Measurements from ENCODE around the gene SDHA.

DNA sequence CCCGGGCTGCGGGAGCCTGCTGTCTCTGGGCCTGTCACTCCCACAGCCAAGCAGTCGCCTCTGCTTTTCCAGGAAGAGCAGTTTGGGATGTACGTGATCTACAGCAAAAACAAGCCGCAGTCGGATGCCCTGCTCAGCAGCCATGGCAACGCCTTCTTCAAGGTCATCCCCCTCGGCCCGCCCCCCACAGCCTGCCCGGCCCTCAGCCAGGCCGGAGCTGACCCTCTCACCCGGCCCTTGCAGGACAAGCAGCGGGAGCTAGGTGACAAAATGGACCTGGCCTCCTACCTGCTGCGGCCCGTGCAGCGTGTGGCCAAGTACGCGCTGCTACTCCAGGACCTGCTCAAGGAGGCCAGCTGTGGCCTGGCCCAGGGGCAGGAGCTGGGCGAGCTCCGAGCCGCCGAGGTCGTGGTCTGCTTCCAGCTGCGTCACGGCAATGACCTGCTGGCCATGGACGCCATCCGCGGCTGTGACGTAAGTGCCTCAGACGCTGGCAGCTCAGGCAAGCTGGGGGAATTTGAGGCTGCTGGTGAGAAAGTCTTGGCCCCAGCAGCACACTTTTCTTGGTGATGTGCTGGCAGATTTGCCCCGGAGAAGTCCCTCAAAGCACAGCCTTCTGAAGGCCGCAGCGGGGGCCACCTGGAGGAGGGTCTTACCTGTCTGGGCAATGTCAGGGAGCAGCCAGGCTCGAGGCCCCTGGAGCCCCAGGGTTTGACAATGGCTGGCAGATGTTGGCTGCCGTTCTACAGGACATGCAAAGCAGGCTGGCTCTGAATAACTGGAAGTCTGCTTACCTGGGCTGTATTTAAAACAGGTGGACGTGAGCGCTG, 46.9 kb upstream of the SDHA start:
- TF ChIP-seq POLR2A (IDR thresholded peaks at IDR 0.05) = no peak
- TF ChIP-seq, protein P1, sequence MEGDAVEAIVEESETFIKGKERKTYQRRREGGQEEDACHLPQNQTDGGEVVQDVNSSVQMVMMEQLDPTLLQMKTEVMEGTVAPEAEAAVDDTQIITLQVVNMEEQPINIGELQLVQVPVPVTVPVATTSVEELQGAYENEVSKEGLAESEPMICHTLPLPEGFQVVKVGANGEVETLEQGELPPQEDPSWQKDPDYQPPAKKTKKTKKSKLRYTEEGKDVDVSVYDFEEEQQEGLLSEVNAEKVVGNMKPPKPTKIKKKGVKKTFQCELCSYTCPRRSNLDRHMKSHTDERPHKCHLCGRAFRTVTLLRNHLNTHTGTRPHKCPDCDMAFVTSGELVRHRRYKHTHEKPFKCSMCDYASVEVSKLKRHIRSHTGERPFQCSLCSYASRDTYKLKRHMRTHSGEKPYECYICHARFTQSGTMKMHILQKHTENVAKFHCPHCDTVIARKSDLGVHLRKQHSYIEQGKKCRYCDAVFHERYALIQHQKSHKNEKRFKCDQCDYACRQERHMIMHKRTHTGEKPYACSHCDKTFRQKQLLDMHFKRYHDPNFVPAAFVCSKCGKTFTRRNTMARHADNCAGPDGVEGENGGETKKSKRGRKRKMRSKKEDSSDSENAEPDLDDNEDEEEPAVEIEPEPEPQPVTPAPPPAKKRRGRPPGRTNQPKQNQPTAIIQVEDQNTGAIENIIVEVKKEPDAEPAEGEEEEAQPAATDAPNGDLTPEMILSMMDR (IDR thresholded peaks at IDR 0.05) = no peak

Measured in lower leg skin (tissue), 3 donors.